Measurements from ENCODE around the gene ATP1A3. TPM values are rescaled to one million over a fixed set of nuclear protein-coding genes. Genes with fewer than 3 reads are reported as not detected.
"Not testable (repeated sequence)": the region's sequence is repeated elsewhere in the genome, so short reads cannot be mapped to it uniquely, and the experiment has no call there.

ATP1A3 gene
- total RNA-seq, 4 donors from 2014 or later, result 0.13 TPM; not detected in 3

GRCh38 chr19:42037649-42038048, 43.6 kb upstream of the ATP1A3 start:
- intact Hi-C loops (cut with DNase I), result no loop called here
- no peaks in the 10 kb centered on the region for H3K9me3 ChIP-seq
- TF ChIP-seq POLR2A (IDR thresholded peaks at IDR 0.05) (no peak), CTCF (IDR thresholded peaks at IDR 0.05) (no peak)
- peaks cover 17 to 18% of the 10 kb centered on the region in 2 donors for H3K4me1 ChIP-seq
- no peaks in the 10 kb centered on the region for H3K36me3 ChIP-seq
- 83 to 96% methylated on average over 3 to 4 of the region's 5 CpGs for WGBS, 2 donors
- peak overlapping the region in 2 of 3 donors; percentile 44 to 68 for H3K27ac ChIP-seq
- H3K27me3 ChIP-seq, result no peaks in the 10 kb centered on the region
- no peak for DNase-seq
- no peak overlapping the region for H3K4me3 ChIP-seq (replicated peaks in 1 of 3)

- H3K27ac ChIP-seq; H3K4me3 ChIP-seq (replicated peaks in 1 of 3); H3K9me3 ChIP-seq; H3K36me3 ChIP-seq; H3K27me3 ChIP-seq; intact Hi-C loops (cut with DNase I): not testable (repeated sequence)
- peak; percentile 21 to 47 for DNase-seq
- WGBS, 2 donors, result 59 to 61% methylated on average over 17 of the region's 17 CpGs
- H3K4me1 ChIP-seq, result peaks cover 17 to 18% of the 10 kb centered on the region in 2 donors
- peak; percentile 54 to 84 (median 60) for TF ChIP-seq CTCF (IDR thresholded peaks at IDR 0.05)
Measured at GRCh38 chr19:42034640-42035391, 40.8 kb upstream of the ATP1A3 start.

GRCh38 chr19:42033413-42033812, 39.4 kb upstream of the ATP1A3 start:
- no peaks in the 10 kb centered on the region for H3K27me3 ChIP-seq
- TF ChIP-seq POLR2A (IDR thresholded peaks at IDR 0.05) (no peak), CTCF (IDR thresholded peaks at IDR 0.05) (no peak)
- no peaks in the 10 kb centered on the region for H3K36me3 ChIP-seq
- intact Hi-C loops (cut with DNase I), result no loop called here
- WGBS, 2 donors, result 81 to 91% methylated on average over 5 of the region's 5 CpGs
- H3K4me3 ChIP-seq (replicated peaks in 1 of 3), result no peak overlapping the region
- H3K9me3 ChIP-seq, result no peaks in the 10 kb centered on the region
- DNase-seq, result no peak
- no peak overlapping the region for H3K27ac ChIP-seq
- peaks cover 9 to 11% of the 10 kb centered on the region in 2 donors for H3K4me1 ChIP-seq

GRCh38 chr19:42032431-42032830, 38.4 kb upstream of the ATP1A3 start:
- Histone ChIP-seq H3K9me3 (no peaks in the 10 kb centered on the region), H3K36me3 (no peaks in the 10 kb centered on the region), H3K27me3 (no peaks in the 10 kb centered on the region), H3K4me3 (replicated peaks in 1 of 3) (no peak overlapping the region), H3K4me1 (peaks cover 0 to 1% of the 10 kb centered on the region in 2 donors), H3K27ac (no peak overlapping the region)
- WGBS, 2 donors, result 58 to 65% methylated on average over 5 of the region's 5 CpGs
- no peak for TF ChIP-seq CTCF (IDR thresholded peaks at IDR 0.05)
- no peak for TF ChIP-seq POLR2A (IDR thresholded peaks at IDR 0.05)
- no peak for DNase-seq
- intact Hi-C loops (cut with DNase I), result no loop called here

GRCh38 chr19:42030645-42031440, 36.8 kb upstream of the ATP1A3 start:
- no peak overlapping the region for H3K27ac ChIP-seq
- intact Hi-C loops (cut with DNase I), result no loop called here
- H3K36me3 ChIP-seq, result no peaks in the 10 kb centered on the region
- no peak for DNase-seq
- H3K27me3 ChIP-seq, result no peaks in the 10 kb centered on the region
- H3K4me3 ChIP-seq (replicated peaks in 1 of 3), result no peak overlapping the region
- TF ChIP-seq POLR2A (IDR thresholded peaks at IDR 0.05) (no peak), CTCF (IDR thresholded peaks at IDR 0.05) (no peak)
- H3K9me3 ChIP-seq, result no peaks in the 10 kb centered on the region
- WGBS, 2 donors, result 85 to 88% methylated on average over 7 of the region's 7 CpGs
- no peaks in the 10 kb centered on the region for H3K4me1 ChIP-seq

Data from thyroid gland (tissue), 4 donors.